ENCODE results near the gene SSNA1.

SSNA1 gene

DNA sequence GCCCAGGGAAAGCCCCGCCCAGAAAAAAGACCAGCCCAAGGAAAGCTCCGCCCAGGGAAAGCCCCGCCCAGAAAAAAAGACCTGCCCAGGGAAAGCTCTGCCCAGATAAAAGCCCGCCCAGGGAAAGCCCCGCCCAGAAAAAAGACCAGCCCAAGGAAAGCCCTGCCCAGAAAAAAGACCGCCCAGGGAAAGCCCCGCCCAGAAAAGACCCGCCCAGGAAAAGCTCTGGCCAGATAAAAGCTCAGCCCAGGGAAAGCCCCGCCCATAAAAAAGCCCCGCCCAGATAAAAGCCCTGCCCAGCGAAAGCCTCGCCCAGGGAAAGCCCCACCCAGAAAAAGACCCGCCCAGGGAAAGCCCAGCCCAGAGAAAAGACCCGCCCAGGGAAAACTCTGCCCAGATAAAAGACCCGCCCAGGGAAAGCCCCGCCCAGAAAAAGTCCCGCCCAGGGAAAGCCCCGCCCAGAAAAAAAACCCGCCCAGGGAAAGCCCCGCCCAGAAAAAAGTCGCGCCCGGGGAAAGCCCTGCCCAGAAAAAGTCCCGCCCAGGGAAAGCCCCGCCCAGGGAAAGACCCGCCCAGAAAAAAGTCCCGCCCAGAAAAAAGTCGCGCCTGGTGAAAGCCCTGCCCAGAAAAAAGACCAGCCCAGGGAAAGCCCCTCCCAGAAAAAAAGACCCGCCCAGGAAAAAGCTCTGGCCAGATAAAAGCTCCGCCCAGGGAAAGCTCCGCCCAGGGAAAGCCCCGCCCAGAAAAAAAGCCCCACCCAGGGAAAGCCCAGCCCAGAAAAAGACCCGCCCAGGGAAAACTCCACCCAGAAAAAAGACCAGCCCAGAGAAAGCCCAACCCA is 37.6 kb upstream of the SSNA1 start (continued):
- TF ChIP-seq, protein P1, sequence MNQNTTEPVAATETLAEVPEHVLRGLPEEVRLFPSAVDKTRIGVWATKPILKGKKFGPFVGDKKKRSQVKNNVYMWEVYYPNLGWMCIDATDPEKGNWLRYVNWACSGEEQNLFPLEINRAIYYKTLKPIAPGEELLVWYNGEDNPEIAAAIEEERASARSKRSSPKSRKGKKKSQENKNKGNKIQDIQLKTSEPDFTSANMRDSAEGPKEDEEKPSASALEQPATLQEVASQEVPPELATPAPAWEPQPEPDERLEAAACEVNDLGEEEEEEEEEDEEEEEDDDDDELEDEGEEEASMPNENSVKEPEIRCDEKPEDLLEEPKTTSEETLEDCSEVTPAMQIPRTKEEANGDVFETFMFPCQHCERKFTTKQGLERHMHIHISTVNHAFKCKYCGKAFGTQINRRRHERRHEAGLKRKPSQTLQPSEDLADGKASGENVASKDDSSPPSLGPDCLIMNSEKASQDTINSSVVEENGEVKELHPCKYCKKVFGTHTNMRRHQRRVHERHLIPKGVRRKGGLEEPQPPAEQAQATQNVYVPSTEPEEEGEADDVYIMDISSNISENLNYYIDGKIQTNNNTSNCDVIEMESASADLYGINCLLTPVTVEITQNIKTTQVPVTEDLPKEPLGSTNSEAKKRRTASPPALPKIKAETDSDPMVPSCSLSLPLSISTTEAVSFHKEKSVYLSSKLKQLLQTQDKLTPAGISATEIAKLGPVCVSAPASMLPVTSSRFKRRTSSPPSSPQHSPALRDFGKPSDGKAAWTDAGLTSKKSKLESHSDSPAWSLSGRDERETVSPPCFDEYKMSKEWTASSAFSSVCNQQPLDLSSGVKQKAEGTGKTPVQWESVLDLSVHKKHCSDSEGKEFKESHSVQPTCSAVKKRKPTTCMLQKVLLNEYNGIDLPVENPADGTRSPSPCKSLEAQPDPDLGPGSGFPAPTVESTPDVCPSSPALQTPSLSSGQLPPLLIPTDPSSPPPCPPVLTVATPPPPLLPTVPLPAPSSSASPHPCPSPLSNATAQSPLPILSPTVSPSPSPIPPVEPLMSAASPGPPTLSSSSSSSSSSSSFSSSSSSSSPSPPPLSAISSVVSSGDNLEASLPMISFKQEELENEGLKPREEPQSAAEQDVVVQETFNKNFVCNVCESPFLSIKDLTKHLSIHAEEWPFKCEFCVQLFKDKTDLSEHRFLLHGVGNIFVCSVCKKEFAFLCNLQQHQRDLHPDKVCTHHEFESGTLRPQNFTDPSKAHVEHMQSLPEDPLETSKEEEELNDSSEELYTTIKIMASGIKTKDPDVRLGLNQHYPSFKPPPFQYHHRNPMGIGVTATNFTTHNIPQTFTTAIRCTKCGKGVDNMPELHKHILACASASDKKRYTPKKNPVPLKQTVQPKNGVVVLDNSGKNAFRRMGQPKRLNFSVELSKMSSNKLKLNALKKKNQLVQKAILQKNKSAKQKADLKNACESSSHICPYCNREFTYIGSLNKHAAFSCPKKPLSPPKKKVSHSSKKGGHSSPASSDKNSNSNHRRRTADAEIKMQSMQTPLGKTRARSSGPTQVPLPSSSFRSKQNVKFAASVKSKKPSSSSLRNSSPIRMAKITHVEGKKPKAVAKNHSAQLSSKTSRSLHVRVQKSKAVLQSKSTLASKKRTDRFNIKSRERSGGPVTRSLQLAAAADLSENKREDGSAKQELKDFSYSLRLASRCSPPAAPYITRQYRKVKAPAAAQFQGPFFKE (tag by site-specific recombination; IDR thresholded peaks at IDR 0.05; ENCODE audit: borderline replicate concordance) = no peak
- TF ChIP-seq KLF1 (tag by site-specific recombination; IDR thresholded peaks at IDR 0.05) = peak; percentile 83
- TF ChIP-seq, protein P2, sequence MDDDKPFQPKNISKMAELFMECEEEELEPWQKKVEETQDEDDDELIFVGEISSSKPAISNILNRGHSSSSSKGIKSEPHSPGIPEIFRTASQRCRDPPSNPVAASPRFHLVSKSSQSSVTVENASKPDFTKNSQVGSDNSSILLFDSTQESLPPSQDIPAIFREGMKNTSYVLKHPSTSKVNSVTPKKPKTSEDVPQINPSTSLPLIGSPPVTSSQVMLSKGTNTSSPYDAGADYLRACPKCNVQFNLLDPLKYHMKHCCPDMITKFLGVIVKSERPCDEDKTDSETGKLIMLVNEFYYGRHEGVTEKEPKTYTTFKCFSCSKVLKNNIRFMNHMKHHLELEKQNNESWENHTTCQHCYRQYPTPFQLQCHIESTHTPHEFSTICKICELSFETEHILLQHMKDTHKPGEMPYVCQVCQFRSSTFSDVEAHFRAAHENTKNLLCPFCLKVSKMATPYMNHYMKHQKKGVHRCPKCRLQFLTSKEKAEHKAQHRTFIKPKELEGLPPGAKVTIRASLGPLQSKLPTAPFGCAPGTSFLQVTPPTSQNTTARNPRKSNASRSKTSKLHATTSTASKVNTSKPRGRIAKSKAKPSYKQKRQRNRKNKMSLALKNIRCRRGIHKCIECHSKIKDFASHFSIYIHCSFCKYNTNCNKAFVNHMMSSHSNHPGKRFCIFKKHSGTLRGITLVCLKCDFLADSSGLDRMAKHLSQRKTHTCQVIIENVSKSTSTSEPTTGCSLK (tag by site-specific recombination; IDR thresholded peaks at IDR 0.05) = no peak
- no peak for TF ChIP-seq ZBTB8A (tag by site-specific recombination; IDR thresholded peaks at IDR 0.05)
- no peak for TF ChIP-seq ZNF501 (tag by site-specific recombination; IDR thresholded peaks at IDR 0.05)
- TF ChIP-seq ZNF416 (tag by site-specific recombination; IDR thresholded peaks at IDR 0.05) = no peak
- TF ChIP-seq, protein P3, sequence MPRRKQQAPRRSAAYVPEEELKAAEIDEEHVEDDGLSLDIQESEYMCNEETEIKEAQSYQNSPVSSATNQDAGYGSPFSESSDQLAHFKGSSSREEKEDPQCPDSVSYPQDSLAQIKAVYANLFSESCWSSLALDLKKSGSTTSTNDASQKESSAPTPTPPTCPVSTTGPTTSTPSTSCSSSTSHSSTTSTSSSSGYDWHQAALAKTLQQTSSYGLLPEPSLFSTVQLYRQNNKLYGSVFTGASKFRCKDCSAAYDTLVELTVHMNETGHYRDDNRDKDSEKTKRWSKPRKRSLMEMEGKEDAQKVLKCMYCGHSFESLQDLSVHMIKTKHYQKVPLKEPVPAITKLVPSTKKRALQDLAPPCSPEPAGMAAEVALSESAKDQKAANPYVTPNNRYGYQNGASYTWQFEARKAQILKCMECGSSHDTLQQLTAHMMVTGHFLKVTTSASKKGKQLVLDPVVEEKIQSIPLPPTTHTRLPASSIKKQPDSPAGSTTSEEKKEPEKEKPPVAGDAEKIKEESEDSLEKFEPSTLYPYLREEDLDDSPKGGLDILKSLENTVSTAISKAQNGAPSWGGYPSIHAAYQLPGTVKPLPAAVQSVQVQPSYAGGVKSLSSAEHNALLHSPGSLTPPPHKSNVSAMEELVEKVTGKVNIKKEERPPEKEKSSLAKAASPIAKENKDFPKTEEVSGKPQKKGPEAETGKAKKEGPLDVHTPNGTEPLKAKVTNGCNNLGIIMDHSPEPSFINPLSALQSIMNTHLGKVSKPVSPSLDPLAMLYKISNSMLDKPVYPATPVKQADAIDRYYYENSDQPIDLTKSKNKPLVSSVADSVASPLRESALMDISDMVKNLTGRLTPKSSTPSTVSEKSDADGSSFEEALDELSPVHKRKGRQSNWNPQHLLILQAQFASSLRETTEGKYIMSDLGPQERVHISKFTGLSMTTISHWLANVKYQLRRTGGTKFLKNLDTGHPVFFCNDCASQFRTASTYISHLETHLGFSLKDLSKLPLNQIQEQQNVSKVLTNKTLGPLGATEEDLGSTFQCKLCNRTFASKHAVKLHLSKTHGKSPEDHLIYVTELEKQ (tag by site-specific recombination; IDR thresholded peaks at IDR 0.05; ENCODE audit: borderline replicate concordance) = no peak
- TF ChIP-seq, protein P4, sequence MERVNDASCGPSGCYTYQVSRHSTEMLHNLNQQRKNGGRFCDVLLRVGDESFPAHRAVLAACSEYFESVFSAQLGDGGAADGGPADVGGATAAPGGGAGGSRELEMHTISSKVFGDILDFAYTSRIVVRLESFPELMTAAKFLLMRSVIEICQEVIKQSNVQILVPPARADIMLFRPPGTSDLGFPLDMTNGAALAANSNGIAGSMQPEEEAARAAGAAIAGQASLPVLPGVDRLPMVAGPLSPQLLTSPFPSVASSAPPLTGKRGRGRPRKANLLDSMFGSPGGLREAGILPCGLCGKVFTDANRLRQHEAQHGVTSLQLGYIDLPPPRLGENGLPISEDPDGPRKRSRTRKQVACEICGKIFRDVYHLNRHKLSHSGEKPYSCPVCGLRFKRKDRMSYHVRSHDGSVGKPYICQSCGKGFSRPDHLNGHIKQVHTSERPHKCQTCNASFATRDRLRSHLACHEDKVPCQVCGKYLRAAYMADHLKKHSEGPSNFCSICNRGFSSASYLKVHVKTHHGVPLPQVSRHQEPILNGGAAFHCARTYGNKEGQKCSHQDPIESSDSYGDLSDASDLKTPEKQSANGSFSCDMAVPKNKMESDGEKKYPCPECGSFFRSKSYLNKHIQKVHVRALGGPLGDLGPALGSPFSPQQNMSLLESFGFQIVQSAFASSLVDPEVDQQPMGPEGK (tag by site-specific recombination; IDR thresholded peaks at IDR 0.05) = peak; percentile 78
- no peak for TF ChIP-seq ZNF140 (tag by site-specific recombination; IDR thresholded peaks at IDR 0.05)
- TF ChIP-seq HOXA7 (CRISPR knock-in tag; IDR thresholded peaks at IDR 0.05; ENCODE audit: borderline replicate concordance) = no peak
- TF ChIP-seq GFI1B (tag by site-specific recombination; IDR thresholded peaks at IDR 0.05) = no peak
- no peak for TF ChIP-seq ZNF175 (tag by site-specific recombination; IDR thresholded peaks at IDR 0.05)
- TF ChIP-seq, protein P5, sequence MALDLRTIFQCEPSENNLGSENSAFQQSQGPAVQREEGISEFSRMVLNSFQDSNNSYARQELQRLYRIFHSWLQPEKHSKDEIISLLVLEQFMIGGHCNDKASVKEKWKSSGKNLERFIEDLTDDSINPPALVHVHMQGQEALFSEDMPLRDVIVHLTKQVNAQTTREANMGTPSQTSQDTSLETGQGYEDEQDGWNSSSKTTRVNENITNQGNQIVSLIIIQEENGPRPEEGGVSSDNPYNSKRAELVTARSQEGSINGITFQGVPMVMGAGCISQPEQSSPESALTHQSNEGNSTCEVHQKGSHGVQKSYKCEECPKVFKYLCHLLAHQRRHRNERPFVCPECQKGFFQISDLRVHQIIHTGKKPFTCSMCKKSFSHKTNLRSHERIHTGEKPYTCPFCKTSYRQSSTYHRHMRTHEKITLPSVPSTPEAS (tag by site-specific recombination; IDR thresholded peaks at IDR 0.05) = no peak
- no peak for TF ChIP-seq SCRT2 (tag by site-specific recombination; IDR thresholded peaks at IDR 0.05)
- peak; percentile 94 for TF ChIP-seq KLF8 (tag by site-specific recombination; IDR thresholded peaks at IDR 0.05)
- no peak for TF ChIP-seq ZNF830 (tag by site-specific recombination; IDR thresholded peaks at IDR 0.05; ENCODE audit: low read depth)

Measured in HEK293 (cell line).